ENCODE measurements around the gene FCHSD2. TPM values are rescaled to one million over a fixed set of nuclear protein-coding genes. Genes with fewer than 3 reads are reported as not detected.

FCHSD2 gene
- total RNA-seq, 3 donors from 2014 or later (not counting 1 experiment from before 2014, with no cell fraction given): 39.4 to 59.1 (median 42.1) TPM

DNA sequence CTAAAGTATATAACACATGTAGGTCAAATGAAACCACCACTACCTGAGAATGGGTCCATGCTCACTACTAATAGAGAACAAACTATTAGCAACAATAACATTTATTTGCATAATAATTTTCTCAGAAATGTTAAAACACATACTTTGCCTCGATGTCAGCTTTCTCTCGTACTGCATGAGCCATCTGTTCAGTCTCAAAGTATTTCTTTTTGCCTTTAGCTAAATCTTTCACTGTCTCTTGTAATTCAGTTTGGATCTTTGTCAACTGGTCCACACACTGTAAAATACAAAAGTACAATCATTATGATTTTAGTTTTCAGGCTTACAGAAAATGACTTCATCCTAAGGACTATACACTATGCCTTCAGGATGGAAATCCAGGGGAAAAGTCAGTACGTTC is 153.3 kb downstream of the FCHSD2 start:
- DNase-seq (no peak), ATAC-seq (no peak)
- Mint-ChIP-seq H3K27me3 (ENCODE audit: low read depth in 2 of 2) (no peaks in the 10 kb centered on the region), H3K9me3 (no peaks in the 10 kb centered on the region), H3K4me1 (peaks cover 7 to 10% of the 10 kb centered on the region in 2 donors), H3K4me3 (no peak overlapping the region), H3K27ac (no peak overlapping the region), H3K36me3 (peaks cover 14% of the 10 kb centered on the region)
- peaks cover 20% of the 10 kb centered on the region for H3K36me3 ChIP-seq (ENCODE audit: control insufficient read depth, insufficient read depth, low read length)
- no peak overlapping the region for H3K27ac ChIP-seq (ENCODE audit: low read length)
- H3K4me3 ChIP-seq (ENCODE audit: low read length): no peak overlapping the region
- H3K27me3 ChIP-seq (ENCODE audit: control insufficient read depth, insufficient read depth, low read length): no peaks in the 10 kb centered on the region
- intact Hi-C loops (cut with micrococcal nuclease): no loop called here
- H3K9me3 ChIP-seq (ENCODE audit: control insufficient read depth, insufficient read depth, low read length): no peaks in the 10 kb centered on the region
- TF ChIP-seq, protein P1, sequence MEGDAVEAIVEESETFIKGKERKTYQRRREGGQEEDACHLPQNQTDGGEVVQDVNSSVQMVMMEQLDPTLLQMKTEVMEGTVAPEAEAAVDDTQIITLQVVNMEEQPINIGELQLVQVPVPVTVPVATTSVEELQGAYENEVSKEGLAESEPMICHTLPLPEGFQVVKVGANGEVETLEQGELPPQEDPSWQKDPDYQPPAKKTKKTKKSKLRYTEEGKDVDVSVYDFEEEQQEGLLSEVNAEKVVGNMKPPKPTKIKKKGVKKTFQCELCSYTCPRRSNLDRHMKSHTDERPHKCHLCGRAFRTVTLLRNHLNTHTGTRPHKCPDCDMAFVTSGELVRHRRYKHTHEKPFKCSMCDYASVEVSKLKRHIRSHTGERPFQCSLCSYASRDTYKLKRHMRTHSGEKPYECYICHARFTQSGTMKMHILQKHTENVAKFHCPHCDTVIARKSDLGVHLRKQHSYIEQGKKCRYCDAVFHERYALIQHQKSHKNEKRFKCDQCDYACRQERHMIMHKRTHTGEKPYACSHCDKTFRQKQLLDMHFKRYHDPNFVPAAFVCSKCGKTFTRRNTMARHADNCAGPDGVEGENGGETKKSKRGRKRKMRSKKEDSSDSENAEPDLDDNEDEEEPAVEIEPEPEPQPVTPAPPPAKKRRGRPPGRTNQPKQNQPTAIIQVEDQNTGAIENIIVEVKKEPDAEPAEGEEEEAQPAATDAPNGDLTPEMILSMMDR (IDR thresholded peaks at IDR 0.05): no peak
- WGBS (ENCODE audit: insufficient coverage): 94% methylated on average over 3 of the region's 3 CpGs
- no peaks in the 10 kb centered on the region for H3K4me1 ChIP-seq (ENCODE audit: control insufficient read depth, insufficient read depth, low read length)

DNA sequence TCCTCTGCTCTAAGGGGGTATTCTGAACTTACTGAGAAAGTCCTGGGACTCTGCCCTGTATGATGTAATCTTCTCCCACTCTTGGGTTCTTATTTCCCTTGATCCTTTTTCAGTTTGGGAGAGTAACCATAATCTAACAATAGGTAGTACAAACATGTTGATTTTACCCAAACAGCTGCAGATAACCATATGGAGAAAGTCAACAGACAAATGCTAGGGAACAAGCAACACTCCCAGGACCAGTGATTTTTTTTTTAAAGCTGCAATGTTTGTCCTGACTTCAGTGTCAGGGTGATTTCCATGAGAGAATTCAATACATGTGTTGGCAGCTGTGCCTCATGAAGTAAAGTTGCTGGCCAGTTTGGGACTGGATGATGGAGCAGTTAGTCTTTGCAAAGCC is 156.5 kb downstream of the FCHSD2 start:
- intact Hi-C loops (cut with micrococcal nuclease): no loop called here
- peaks cover 4 to 8% of the 10 kb centered on the region in 2 donors for H3K4me1 Mint-ChIP-seq
- Histone ChIP-seq H3K36me3 (ENCODE audit: control insufficient read depth, insufficient read depth, low read length) (peaks cover 27% of the 10 kb centered on the region), H3K27ac (ENCODE audit: low read length) (no peak overlapping the region), H3K9me3 (ENCODE audit: control insufficient read depth, insufficient read depth, low read length) (no peaks in the 10 kb centered on the region), H3K27me3 (ENCODE audit: control insufficient read depth, insufficient read depth, low read length) (no peaks in the 10 kb centered on the region), H3K4me1 (ENCODE audit: control insufficient read depth, insufficient read depth, low read length) (no peaks in the 10 kb centered on the region), H3K4me3 (ENCODE audit: low read length) (no peak overlapping the region)
- DNase-seq: no peak
- no peaks in the 10 kb centered on the region for H3K9me3 Mint-ChIP-seq
- no peaks in the 10 kb centered on the region for H3K27me3 Mint-ChIP-seq (ENCODE audit: low read depth in 2 of 2)
- H3K4me3 Mint-ChIP-seq: no peak overlapping the region
- no peak for ATAC-seq
- no peak overlapping the region for H3K27ac Mint-ChIP-seq
- peaks cover 14% of the 10 kb centered on the region for H3K36me3 Mint-ChIP-seq
- TF ChIP-seq, protein P1 (IDR thresholded peaks at IDR 0.05): no peak

DNA sequence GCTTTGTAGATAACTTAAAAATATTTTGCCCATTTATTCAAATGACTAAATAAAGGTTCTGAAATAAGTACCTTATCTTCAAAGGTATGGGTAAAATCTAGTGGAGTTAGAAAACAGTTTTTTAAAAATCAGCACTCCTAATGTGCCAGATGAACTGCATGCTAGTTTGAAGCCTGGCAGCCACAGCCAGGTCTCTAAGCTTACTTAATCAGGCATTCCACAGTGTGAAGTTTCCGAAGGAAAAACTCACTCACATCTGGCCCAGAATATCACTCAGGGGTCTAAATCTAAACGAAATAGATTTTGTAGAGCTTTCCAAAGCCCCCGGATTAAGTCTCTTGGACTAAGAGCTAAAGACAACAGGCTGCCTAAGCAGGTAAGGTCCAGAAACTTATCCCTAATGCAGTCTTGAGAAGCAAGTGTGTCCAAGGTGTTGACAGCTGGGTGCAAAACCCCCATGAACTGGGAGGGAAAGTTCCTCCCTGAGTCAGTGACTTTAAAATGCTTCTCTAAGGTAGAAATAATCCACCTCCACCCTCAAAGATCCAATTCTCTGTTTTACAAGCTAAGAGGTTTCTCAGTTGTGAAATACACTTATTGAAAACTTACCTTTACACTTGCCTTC is 157.6 kb downstream of the FCHSD2 start:
- Mint-ChIP-seq H3K9me3 (no peaks in the 10 kb centered on the region), H3K4me3 (no peak overlapping the region), H3K27me3 (ENCODE audit: low read depth in 2 of 2) (no peaks in the 10 kb centered on the region), H3K36me3 (peaks cover 14% of the 10 kb centered on the region), H3K4me1 (peaks cover 0 to 4% of the 10 kb centered on the region in 2 donors), H3K27ac (no peak overlapping the region)
- WGBS (ENCODE audit: insufficient coverage): 83% methylated on average over 3 of the region's 3 CpGs
- DNase-seq: no peak
- H3K36me3 ChIP-seq (ENCODE audit: control insufficient read depth, insufficient read depth, low read length): peaks cover 34% of the 10 kb centered on the region
- no peaks in the 10 kb centered on the region for H3K4me1 ChIP-seq (ENCODE audit: control insufficient read depth, insufficient read depth, low read length)
- intact Hi-C loops (cut with micrococcal nuclease): no loop called here
- no peaks in the 10 kb centered on the region for H3K9me3 ChIP-seq (ENCODE audit: control insufficient read depth, insufficient read depth, low read length)
- TF ChIP-seq, protein P1 (IDR thresholded peaks at IDR 0.05): no peak
- H3K27me3 ChIP-seq (ENCODE audit: control insufficient read depth, insufficient read depth, low read length): no peaks in the 10 kb centered on the region
- ATAC-seq: no peak
- no peak overlapping the region for H3K27ac ChIP-seq (ENCODE audit: low read length)
- no peak overlapping the region for H3K4me3 ChIP-seq (ENCODE audit: low read length)

- ATAC-seq: no peak
- no peaks in the 10 kb centered on the region for H3K4me1 ChIP-seq (ENCODE audit: control insufficient read depth, insufficient read depth, low read length)
- WGBS (ENCODE audit: insufficient coverage): 88% methylated on average over 2 of the region's 2 CpGs
- H3K27me3 Mint-ChIP-seq (ENCODE audit: low read depth in 2 of 2): no peaks in the 10 kb centered on the region
- DNase-seq: no peak
- TF ChIP-seq, protein P1 (IDR thresholded peaks at IDR 0.05): no peak
- no peak overlapping the region for H3K27ac Mint-ChIP-seq
- no peaks in the 10 kb centered on the region for H3K4me1 Mint-ChIP-seq
- H3K27me3 ChIP-seq (ENCODE audit: control insufficient read depth, insufficient read depth, low read length): no peaks in the 10 kb centered on the region
- H3K9me3 Mint-ChIP-seq: no peaks in the 10 kb centered on the region
- intact Hi-C loops (cut with micrococcal nuclease): no loop called here
- H3K4me3 ChIP-seq (ENCODE audit: low read length): no peak overlapping the region
- peaks cover 14% of the 10 kb centered on the region for H3K36me3 Mint-ChIP-seq
- H3K36me3 ChIP-seq (ENCODE audit: control insufficient read depth, insufficient read depth, low read length): peaks cover 34% of the 10 kb centered on the region
- H3K4me3 Mint-ChIP-seq: no peak overlapping the region
- H3K27ac ChIP-seq (ENCODE audit: low read length): no peak overlapping the region
- no peaks in the 10 kb centered on the region for H3K9me3 ChIP-seq (ENCODE audit: control insufficient read depth, insufficient read depth, low read length)
These were observed 158.6 kb downstream of the FCHSD2 start for GRCh38 chr11:72983560-72983959.
